ENCODE measurements around the gene MTRF1L.

- TF ChIP-seq CTCF (IDR thresholded peaks at IDR 0.05; ENCODE audit: insufficient read depth, low read length) (no peak), POLR2AphosphoS5 (IDR thresholded peaks at IDR 0.05; ENCODE audit: low read depth) (no peak), GABPA (IDR thresholded peaks at IDR 0.05; ENCODE audit: low read depth) (no peak), REST (IDR thresholded peaks at IDR 0.05; ENCODE audit: insufficient replicate concordance, low read depth) (no peak), SPI1 (IDR thresholded peaks at IDR 0.05; ENCODE audit: borderline replicate concordance, low read depth) (no peak)
These were observed 28.6 kb downstream of the MTRF1L start for GRCh38 chr6:152973916-152974315.
